OCI-LY7 (cell line): ENCODE results near the gene BRD9. TPM values are rescaled to one million over a fixed set of nuclear protein-coding genes. Genes with fewer than 3 reads are reported as not detected.

Experiments used
- BruUV-seq: library from RNA; stranded (reverse); fragments of 400-500 nt; replicated peaks from 2 replicates; lab custom pipeline; 2021; lab: Mats Ljungman, UMichigan
- CTCF ChIA-PET: fragments of 300-600 bp; sonication (Branson Sonifier 250); formaldehyde crosslinking; loops from one replicate; lab custom pipeline; 2022; ENCODE audit warnings: antibody characterized with exemption; ENCODE audit not compliant: unreplicated experiment; lab: Charles Lee
- POLR2A ChIA-PET: fragments of 300-600 bp; sonication (Branson Sonifier 250); formaldehyde crosslinking; loops from one replicate; lab custom pipeline; 2022; ENCODE audit warnings: antibody characterized with exemption; lab: Charles Lee
- DNase-seq: peaks from one replicate; pipeline ENCODE4 v3.0.0-alpha.2; 2015; ENCODE audit warnings: low spot score
- H2AFZ ChIP-seq: fragments of 200-600 bp; sonication (generic), shearing (Covaris generic); 2 replicates; pipeline ENCODE4 v1.6.1; 2014; ENCODE audit warnings: mild to moderate bottlenecking, antibody characterized with exemption, low read length, moderate library complexity
- H3K27ac ChIP-seq: fragments of 200-600 bp; sonication (generic); 2 replicates; pipeline ENCODE4 v1.5.1; 2014; ENCODE audit warnings: mixed run types, low read depth, mild to moderate bottlenecking, moderate library complexity, low read length, inconsistent platforms; ENCODE audit not compliant: poor library complexity, severe bottlenecking
- H3K36me3 ChIP-seq: fragments of 200-600 bp; sonication (generic); 2 replicates; pipeline ENCODE4 v1.6.1; 2014; ENCODE audit warnings: mild to moderate bottlenecking, antibody characterized with exemption, low read length, moderate library complexity, mixed read lengths; ENCODE audit not compliant: insufficient read depth
- H3K4me1 ChIP-seq: fragments of 200-600 bp; sonication (generic); 2 replicates; pipeline ENCODE4 v1.5.1; 2014; ENCODE audit warnings: mild to moderate bottlenecking, low read length; ENCODE audit not compliant: insufficient read depth, poor library complexity, severe bottlenecking
- H3K4me2 ChIP-seq: fragments of 200-600 bp; sonication (generic); 2 replicates; pipeline ENCODE4 v1.6.1; 2014; ENCODE audit warnings: mild to moderate bottlenecking, low read length
- H3K4me3 ChIP-seq: fragments of 200-600 bp; sonication (generic); 2 replicates; pipeline ENCODE4 v1.5.1; 2014; ENCODE audit warnings: mild to moderate bottlenecking, low read depth, low read length; ENCODE audit not compliant: poor library complexity, severe bottlenecking
- H3K79me2 ChIP-seq: fragments of 200-600 bp; sonication (generic); 2 replicates; pipeline ENCODE4 v1.6.1; 2016; ENCODE audit warnings: low read depth, mild to moderate bottlenecking, low read length, moderate library complexity, mixed read lengths; ENCODE audit not compliant: insufficient read depth
- H3K9me2 ChIP-seq: fragments of 200-600 bp; sonication (generic); 2 replicates; pipeline ENCODE4 v1.6.1; 2016; ENCODE audit warnings: mild to moderate bottlenecking, low read length, mixed read lengths; ENCODE audit not compliant: insufficient read depth
- H3K9me3 ChIP-seq: fragments of 200-600 bp; sonication (generic); 2 replicates; pipeline ENCODE4 v1.6.1; 2014; ENCODE audit warnings: mild to moderate bottlenecking, mixed run types, low read length, mixed read lengths
- H4K20me1 ChIP-seq: fragments of 200-600 bp; sonication (generic); 2 replicates; pipeline ENCODE4 v1.6.1; 2014; ENCODE audit warnings: mild to moderate bottlenecking, antibody characterized with exemption, low read length, moderate library complexity, mixed read lengths; ENCODE audit not compliant: insufficient read depth
- EZH2phosphoT487 ChIP-seq: fragments of 200-600 bp; sonication (generic); IDR thresholded peaks from 2 replicates; pipeline ENCODE4 v1.6.1; 2018; ENCODE audit warnings: low read depth, borderline replicate concordance, mild to moderate bottlenecking, mixed run types, antibody characterized with exemption, low read length, moderate library complexity, mixed read lengths
- intact Hi-C: fragments of 100-400 bp; cut with micrococcal nuclease; formaldehyde crosslinking; loops from one replicate; pipeline ENCODE4 v1.10.0; 2022; ENCODE audit not compliant: unreplicated experiment
- total RNA-seq, 2 experiments: library from RNA; depleted of rRNA in 1 of 2; stranded (reverse); fragments of >200 nt in 1 of 2; shearing (Covaris generic) in 1 of 2; gene quantifications; 2 replicates each; pipeline ENCODE4 v1.2.3, GENCODE V29; 2014 to 2022
- TF ChIP-seq, protein P1 (sequence below): fragments of 200-600 bp; sonication (generic); conservative IDR thresholded peaks from 2 replicates; pipeline ENCODE4 v1.5.1; 2014; ENCODE audit warnings: mild to moderate bottlenecking, antibody characterized with exemption, low read length, moderate library complexity, mixed read lengths

The BRD9 gene
- total RNA-seq, 2 experiments from 2014 or later, result 46.7 to 78.7 TPM

DNA sequence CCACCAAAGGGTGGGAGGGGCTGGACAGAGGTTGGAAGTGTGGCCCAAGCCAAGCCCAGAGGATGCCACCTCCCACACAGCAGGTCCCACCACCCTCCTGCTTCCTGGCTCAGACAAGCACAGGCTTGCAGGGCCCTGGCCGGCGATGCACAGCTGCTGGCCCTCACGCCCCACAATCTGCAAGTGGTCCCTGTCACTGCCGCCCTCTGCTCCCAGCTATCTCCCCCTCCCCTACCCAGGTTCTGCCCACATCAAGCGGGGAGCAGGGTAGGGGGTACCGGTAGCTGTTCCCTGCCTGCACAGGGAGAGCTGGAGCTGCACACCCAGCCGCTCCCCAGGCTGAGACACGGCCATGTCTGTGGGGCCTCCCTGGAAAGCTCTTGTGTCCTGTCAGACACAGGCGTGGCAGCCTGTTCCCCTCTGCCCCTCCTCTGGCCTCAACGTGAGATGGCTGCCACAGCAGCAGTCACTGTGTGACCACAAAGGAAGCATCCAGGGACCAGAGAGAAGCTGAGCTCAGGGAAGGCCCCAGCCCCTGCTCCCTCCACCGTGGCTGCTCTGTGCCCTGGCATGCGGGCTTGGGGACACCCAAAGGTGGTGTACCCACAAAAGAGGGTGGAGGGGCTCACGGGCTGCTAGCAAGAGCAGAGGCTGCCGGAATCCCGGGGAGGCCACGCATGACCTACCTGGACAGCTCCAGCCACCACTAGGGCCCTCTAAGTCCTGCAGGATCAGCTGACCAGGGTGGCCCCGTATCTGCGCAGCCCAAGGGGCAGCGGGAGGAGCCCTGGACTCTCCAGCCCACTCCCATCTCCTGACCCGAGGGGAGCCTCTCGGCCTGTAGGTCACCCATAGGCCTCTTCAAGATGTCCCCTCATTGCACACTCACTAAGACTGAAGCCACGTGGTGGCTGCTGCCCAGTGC lies 30.9 kb downstream of the BRD9 start:
- BruUV-seq, result no TSS peak
- no peak overlapping the region for H3K4me3 ChIP-seq
- H3K36me3 ChIP-seq, result peaks cover 50% of the 10 kb centered on the region
- no peaks in the 10 kb centered on the region for H3K9me3 ChIP-seq
- H4K20me1 ChIP-seq, result no peaks in the 10 kb centered on the region
- intact Hi-C loops, result no loop called here
- no peaks in the 10 kb centered on the region for H3K4me1 ChIP-seq
- H3K79me2 ChIP-seq, result no peaks in the 10 kb centered on the region
- no peak for DNase-seq
- ChIA-PET CTCF (no interaction called here), POLR2A (interaction anchor here (0.6 kb wide), 1 partner anchor 97 kb away, joined by 3 read pairs; no protein-coding TSS in a partner anchor)
- H2AFZ ChIP-seq, result no peak overlapping the region
- no peaks in the 10 kb centered on the region for H3K9me2 ChIP-seq
- no peak overlapping the region for H3K4me2 ChIP-seq
- H3K27ac ChIP-seq, result no peak overlapping the region
- TF ChIP-seq, protein P1, sequence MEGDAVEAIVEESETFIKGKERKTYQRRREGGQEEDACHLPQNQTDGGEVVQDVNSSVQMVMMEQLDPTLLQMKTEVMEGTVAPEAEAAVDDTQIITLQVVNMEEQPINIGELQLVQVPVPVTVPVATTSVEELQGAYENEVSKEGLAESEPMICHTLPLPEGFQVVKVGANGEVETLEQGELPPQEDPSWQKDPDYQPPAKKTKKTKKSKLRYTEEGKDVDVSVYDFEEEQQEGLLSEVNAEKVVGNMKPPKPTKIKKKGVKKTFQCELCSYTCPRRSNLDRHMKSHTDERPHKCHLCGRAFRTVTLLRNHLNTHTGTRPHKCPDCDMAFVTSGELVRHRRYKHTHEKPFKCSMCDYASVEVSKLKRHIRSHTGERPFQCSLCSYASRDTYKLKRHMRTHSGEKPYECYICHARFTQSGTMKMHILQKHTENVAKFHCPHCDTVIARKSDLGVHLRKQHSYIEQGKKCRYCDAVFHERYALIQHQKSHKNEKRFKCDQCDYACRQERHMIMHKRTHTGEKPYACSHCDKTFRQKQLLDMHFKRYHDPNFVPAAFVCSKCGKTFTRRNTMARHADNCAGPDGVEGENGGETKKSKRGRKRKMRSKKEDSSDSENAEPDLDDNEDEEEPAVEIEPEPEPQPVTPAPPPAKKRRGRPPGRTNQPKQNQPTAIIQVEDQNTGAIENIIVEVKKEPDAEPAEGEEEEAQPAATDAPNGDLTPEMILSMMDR, result no peak
- TF ChIP-seq EZH2phosphoT487, result no peak

DNA sequence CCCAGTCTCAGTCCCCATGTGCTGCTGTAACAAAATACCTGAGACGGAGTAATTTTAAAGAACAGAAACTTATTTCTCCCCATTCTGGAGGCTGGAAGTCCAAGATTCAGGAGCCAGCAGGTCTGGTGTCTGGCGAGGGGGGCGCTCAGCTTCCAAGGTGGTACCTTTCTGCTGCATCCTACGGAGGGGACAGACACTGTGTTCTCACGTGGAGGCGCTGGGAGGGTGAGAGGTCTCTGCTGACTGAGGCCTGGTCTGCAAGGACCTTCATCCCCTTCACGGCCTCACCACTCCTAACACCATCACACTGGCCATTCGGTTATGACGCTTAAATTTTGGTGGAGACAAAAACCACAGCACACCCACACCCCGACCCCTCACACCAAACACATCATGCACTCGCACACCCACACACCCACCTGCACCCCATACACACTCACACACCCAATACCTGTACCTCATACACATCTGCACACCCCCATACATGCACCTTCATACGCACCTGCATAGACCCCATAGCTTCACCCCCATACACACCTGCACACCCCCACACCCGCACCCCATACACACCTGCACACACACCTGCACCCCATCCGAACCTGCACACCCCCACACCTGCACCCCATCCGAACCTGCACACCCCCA lies 32.0 kb downstream of the BRD9 start:
- Histone ChIP-seq H3K4me3 (no peak overlapping the region), H3K4me1 (no peaks in the 10 kb centered on the region), H3K79me2 (no peaks in the 10 kb centered on the region), H3K9me2 (no peaks in the 10 kb centered on the region), H3K27ac (no peak overlapping the region), H2AFZ (no peak overlapping the region), H4K20me1 (no peaks in the 10 kb centered on the region), H3K4me2 (no peak overlapping the region), H3K36me3 (peaks cover 40% of the 10 kb centered on the region), H3K9me3 (no peaks in the 10 kb centered on the region)
- TF ChIP-seq, protein P1, result no peak
- TF ChIP-seq EZH2phosphoT487, result no peak
- BruUV-seq, result no TSS peak
- intact Hi-C loops, result no loop called here
- ChIA-PET POLR2A (no interaction called here), CTCF (no interaction called here)
- DNase-seq, result no peak
